Measurements from ENCODE around the gene CSF1R. TPM values are rescaled to one million over a fixed set of nuclear protein-coding genes. Genes with fewer than 3 reads are reported as not detected.
"Not testable (repeated sequence)": the region's sequence is repeated elsewhere in the genome, so short reads cannot be mapped to it uniquely, and the experiment has no call there.

The CSF1R gene
- total RNA-seq, 1 experiment from 2014 or later: 2.3 TPM

- DNase-seq (ENCODE audit: low read depth): no peak
Measured at GRCh38 chr5:150103678-150104549, 17.6 kb upstream of the CSF1R start.

DNA sequence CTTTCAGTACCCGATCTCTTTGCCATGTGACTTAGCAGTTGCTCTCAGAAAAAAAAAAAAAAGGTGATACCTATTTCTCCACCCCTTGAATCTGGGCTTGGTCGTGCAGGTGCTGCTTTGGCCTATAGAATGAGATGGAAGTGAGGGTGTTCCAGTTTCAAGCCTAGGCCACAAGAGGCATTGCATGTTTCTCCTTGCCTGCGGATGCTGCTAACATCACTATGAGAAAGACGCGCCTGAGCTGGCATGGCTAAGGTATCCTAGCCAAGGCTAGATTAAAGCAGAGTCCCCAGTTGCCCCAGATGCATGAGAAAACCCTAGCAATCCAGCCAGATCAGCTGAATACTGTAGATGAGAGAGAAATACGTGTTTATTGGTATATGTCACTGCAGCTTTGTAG is 14.7 kb upstream of the CSF1R start:
- DNase-seq (ENCODE audit: low read depth): no peak

GRCh38 chr5:150097152-150097551 is 10.8 kb upstream of the CSF1R start:
- no peak for DNase-seq (ENCODE audit: low read depth)

GRCh38 chr5:150092159-150092787 is 5.9 kb upstream of the CSF1R start:
- DNase-seq (ENCODE audit: low read depth): no peak

GRCh38 chr5:150085191-150085912 is 1.0 kb downstream of the CSF1R start:
- DNase-seq (ENCODE audit: low read depth): no peak

- not testable (repeated sequence) for DNase-seq (ENCODE audit: low read depth)
Measured at GRCh38 chr5:150084754-150085153, 1.6 kb downstream of the CSF1R start.

- DNase-seq (ENCODE audit: low read depth): no peak
Measured at GRCh38 chr5:150082889-150083288, 3.5 kb downstream of the CSF1R start.

DNA sequence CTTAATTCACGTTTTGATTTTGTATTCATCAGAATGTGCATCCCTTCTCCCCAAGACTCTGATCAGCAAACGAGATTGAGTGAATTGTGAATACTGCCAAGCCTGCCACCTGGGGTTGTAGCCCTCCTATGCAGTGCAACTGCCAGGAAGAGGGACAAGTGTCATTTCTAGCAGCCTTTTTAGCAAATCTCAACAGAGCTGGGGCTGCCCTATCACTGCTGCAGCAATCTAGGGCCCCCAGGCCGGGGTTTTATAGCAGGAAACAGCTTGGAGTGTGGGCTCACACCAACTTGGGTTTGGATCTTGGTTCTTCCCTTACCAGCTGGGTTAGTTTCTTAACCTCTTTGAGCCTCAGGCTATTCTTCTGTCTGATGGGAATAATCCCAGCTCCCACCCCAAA is 4.0 kb downstream of the CSF1R start:
- no peak for DNase-seq (ENCODE audit: low read depth)

GRCh38 chr5:150081541-150082283 is 4.6 kb downstream of the CSF1R start:
- DNase-seq (ENCODE audit: low read depth): no peak

GRCh38 chr5:150080696-150081435 is 5.5 kb downstream of the CSF1R start:
- no peak for DNase-seq (ENCODE audit: low read depth)

GRCh38 chr5:150079909-150080461 is 6.4 kb downstream of the CSF1R start:
- DNase-seq (ENCODE audit: low read depth): no peak

DNA sequence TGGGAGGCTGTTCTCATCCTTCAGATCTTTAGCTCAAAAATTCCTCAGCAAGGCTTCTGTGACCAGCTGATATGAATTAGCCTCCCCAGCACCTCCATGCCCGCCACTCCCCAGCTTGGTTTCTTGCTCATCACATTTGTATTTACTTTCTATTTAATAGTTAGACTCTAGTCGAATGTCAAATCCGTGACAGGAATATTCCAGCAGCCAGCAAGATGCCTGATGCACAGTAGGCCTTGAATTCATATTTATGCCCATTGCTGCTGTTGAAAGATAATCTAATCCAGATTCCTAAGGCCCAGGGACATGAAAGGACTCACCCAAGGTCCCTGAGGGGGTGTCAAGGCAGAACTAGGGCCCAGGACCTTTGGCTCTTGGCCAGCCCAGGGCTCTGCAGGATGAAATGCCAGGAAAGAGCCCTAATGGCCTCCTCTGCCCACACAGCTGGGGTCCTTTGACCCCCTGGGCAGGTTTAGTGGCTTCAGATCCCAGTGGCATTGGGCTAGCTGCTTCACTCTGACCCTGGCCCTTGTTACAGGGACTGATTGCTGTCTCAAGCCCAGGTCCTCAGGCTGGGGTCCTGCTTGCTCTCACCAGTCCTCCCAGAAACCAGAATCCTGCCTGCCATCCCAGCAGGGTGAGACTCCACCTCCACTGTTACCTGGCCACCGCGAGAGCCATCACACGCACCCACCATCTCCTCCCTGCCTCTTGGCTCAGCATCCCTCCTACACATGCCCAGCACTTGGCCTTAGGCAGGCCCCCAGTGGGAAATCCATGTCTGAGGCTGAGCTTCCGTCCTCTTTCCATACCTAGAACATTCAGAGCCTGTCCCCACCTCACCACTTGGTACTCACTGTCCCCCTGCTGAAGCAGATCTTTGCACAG is 7.3 kb downstream of the CSF1R start:
- no peak for DNase-seq (ENCODE audit: low read depth)

GRCh38 chr5:150077996-150078801 is 8.2 kb downstream of the CSF1R start:
- DNase-seq (ENCODE audit: low read depth): no peak

DNA sequence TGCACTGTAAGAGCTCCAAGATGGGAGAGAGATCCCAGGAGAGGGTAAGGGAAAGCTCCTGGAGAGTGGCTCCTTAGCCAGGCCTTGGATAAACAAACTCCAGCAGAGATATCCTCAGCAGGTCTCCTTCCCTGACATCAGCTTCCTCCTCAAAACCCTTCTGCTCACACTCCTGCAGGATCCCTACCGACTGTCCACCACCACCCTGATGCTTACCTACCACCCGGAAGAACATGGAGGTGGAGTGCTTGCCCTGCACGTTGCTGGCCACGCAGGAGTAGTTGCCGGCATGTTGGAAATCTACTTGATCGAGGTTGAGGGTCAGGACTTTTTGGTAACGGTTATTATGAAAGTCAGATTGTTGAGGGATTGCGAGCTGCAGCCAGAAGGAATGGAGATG is 9.3 kb downstream of the CSF1R start:
- DNase-seq (ENCODE audit: low read depth): no peak

DNA sequence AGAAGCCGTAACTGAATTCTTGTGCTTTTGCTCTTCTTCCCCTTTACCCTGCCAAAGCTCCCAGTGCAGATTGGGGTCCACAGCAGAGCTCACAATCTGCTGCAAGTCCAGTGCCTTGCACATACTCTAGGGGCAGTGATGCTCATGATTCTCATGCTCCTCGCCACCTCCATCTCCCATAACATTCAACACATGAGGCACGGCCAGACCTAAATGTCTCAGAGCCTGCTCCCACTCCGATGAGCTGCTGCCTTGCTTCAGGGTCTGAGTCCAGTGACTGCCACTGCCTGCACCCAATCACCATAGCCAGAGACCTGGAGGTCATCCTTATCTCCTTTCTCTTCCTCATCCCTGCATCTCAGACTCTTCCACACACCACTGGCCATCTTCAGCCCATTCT is 10.5 kb downstream of the CSF1R start:
- no peak for DNase-seq (ENCODE audit: low read depth)

DNA sequence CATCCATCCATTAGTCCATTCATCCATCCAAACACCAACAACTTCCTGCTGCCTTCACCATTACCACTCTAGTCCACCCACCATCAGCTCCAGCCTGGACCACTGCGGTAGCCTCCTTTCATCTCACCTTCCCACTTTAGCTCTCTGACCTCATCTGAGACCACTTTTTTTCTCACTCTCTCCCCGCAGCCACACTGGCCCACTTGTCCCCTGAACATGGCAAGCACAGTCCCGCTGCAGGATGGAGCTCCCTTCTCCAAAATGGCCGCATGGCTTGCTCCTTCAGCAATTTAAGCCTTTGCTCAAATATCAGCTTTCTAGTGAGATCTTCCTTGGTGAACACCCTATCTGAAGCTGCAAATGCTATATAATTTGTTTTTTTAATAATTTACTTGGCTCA is 11.1 kb downstream of the CSF1R start:
- no peak for DNase-seq (ENCODE audit: low read depth)

- DNase-seq (ENCODE audit: low read depth): no peak
Measured at GRCh38 chr5:150073677-150074076, 12.7 kb downstream of the CSF1R start.

DNA sequence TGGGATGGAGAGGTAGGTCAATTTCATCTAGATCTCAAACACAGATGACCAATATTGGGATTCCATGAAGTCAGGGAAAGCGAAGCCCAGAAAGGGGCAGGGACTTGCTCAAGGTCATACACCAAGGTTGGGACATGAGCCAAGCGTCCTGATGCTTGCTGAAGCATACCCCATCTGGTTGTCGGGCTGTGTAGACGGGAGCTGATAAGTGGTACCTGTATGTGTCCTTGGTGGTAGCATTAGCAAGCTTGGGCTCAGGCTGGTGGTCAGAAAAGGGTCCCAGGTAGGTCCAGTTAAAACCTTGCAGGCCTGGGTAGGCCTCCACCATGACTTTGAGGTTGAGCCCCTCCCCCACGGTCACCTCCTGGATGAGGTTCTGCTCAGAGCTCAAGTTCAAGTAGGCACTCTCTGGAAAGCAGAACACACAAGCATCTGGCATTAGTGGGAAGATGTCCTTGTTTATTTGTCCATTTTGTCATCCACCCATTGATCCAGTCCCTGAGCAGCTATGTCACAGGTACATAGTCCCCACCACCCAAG is 13.2 kb downstream of the CSF1R start:
- DNase-seq (ENCODE audit: low read depth): no peak
